Central memory CD8-positive, alpha-beta T cell (primary cell): ENCODE measurements around the gene PEA15.

Source experiments
- ATAC-seq: fragments of 150-1000 bp; cut with Tn5 transposase; replicated peaks from 2 replicates; pipeline ENCODE4 v1.10.0; 2022; ENCODE audit warnings: mild to moderate bottlenecking, moderate FRiP score, moderate number of reproducible peaks; ENCODE audit not compliant: poor library complexity, severe bottlenecking; ENCODE audit errors: extremely low read depth
- DNase-seq, 2 donors: peaks; one replicate each; pipeline ENCODE4 v3.0.0; 2021; ENCODE audit warnings: low spot score in 2 of 2
- H3K27ac Mint-ChIP-seq: one replicate; pipeline ENCODE4 v1.8.0; 2022; ENCODE audit warnings: low read depth, mild to moderate bottlenecking, moderate library complexity, mixed read lengths
- H3K27me3 Mint-ChIP-seq: one replicate; pipeline ENCODE4 v1.8.0; 2022; ENCODE audit warnings: mixed read lengths
- H3K36me3 Mint-ChIP-seq: one replicate; pipeline ENCODE4 v1.8.0; 2022; ENCODE audit warnings: mild to moderate bottlenecking, moderate library complexity, mixed read lengths; ENCODE audit not compliant: insufficient read depth
- H3K4me1 Mint-ChIP-seq: one replicate; pipeline ENCODE4 v1.8.0; 2022; ENCODE audit warnings: mixed read lengths
- H3K4me3 Mint-ChIP-seq: one replicate; pipeline ENCODE4 v1.8.0; 2022; ENCODE audit warnings: mild to moderate bottlenecking, moderate library complexity, mixed read lengths
- H3K9me3 Mint-ChIP-seq: one replicate; pipeline ENCODE4 v1.8.0; 2022; ENCODE audit warnings: mixed read lengths

Gene PEA15

DNA sequence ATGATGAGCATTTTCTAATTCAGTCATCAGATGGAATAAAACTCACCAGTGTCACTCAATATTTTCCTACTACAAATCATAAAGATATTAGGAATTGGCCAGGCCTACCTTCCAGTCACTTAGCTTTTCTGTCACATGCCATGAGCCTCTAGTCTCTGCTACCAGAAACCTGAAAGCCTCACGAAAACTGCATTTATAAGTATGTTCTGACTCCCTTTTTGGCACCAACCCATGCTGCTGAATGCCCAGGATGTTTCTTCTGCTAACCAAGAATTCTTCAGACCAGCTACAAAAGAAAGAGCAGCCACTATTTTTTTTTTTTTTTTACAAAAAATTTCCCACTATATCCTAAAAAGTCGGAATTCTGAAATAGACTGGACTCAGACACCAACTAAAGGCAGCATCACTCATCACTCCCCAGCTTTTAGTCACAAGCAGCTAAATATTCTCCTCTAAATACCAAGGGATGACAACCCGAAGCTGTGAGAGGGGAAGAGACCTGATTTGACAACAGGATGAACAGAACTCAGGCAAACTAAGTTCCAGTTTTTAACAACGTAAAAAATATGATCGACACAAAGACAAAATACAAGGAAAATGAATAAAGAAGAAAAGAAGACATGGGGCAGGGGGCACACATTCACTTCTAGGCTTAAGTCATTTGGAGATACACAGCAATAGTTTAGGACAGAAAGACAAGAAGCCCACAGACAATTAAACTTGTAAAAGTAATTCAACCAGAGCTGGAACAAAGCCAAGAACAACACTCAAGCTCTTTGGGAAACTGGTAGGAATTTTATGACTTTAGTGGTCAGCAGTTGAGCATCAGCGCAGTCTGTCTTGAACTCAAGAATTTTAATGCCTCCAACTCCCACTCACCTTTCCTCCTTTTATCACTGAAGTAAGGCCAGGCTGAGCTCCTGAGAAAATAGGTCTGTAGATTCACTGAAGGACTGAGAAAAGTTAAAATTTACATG lies 55.5 kb downstream of the PEA15 start:
- H3K27me3 Mint-ChIP-seq = no peaks in the 10 kb centered on the region
- H3K9me3 Mint-ChIP-seq = no peaks in the 10 kb centered on the region
- H3K27ac Mint-ChIP-seq = peak overlapping the region; percentile 99
- peaks cover 56% of the 10 kb centered on the region for H3K4me1 Mint-ChIP-seq
- ATAC-seq = no peak
- peak overlapping the region; percentile 99 for H3K4me3 Mint-ChIP-seq
- peaks cover 30% of the 10 kb centered on the region for H3K36me3 Mint-ChIP-seq
- no peak for DNase-seq

GRCh38 chr1:160261556-160261892 lies 56.3 kb downstream of the PEA15 start:
- peak overlapping the region; percentile 99 for H3K4me3 Mint-ChIP-seq

DNA sequence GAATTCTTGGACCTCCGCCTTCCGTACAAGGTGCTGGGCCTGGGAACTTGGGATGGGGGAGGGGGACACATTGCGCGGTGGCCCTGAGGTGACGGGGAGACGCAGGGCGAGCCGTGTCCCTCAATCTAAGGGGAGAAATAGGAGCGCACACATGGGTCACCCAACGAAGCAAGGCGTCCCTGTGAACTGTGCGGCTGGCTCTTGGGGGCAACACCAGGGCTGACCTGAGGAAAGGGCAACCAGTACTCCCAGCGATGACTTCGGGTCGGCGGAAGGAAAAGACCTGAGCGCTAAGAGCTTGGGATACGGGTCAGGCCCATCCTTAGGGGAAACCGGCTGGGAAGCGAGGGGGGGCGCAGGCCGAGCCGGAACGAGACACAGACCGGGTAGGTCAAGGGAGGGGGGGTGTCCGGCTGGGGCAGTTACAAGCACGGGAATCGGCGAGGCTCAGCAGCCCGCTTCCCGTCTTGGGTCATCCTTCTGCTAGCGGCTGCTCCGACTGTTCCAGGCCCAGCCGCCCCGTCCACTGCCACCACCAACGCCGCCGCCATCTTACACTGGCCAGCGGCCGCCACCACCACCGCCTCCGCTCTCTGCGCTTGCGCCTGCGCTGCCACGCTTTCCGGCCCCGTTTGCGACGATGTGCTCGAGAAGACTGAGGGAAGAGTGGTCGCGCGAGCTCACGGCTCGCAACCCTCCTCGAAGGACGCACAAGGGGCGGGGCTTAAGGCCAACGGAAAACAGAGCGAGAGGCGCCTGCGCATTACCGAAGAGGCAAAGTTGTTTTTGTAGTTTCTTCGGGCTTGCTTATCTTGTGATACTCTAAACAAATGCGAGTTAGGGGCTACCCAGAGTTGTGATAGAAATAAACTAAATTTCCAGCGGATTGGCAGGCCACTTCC lies 57.0 kb downstream of the PEA15 start, which contains the start of gene DCAF8:
TSS of gene DCAF8 (minus strand) at position 657 of the 902 bp plus-strand sequence. CDS start 18,541 bp downstream, outside the sequence.
- H3K4me1 Mint-ChIP-seq = peaks cover 51% of the 10 kb centered on the region
- peak; percentile 87 for ATAC-seq
- no peaks in the 10 kb centered on the region for H3K27me3 Mint-ChIP-seq
- peaks cover 30% of the 10 kb centered on the region for H3K36me3 Mint-ChIP-seq
- peak; percentile 96 to 97 for DNase-seq
- no peaks in the 10 kb centered on the region for H3K9me3 Mint-ChIP-seq
- H3K27ac Mint-ChIP-seq = peak within 1 kb of the TSS; percentile 99
- H3K4me3 Mint-ChIP-seq = peak within 1 kb of the TSS; percentile 99

More at GRCh38 chr1:160261556-160261892, 56.3 kb downstream of the PEA15 start:
- H3K27ac Mint-ChIP-seq = peak overlapping the region; percentile 99
- peak; percentile 69 for ATAC-seq
- H3K9me3 Mint-ChIP-seq = no peaks in the 10 kb centered on the region
- no peaks in the 10 kb centered on the region for H3K27me3 Mint-ChIP-seq
- peak; percentile 45 to 76 for DNase-seq
- peaks cover 30% of the 10 kb centered on the region for H3K36me3 Mint-ChIP-seq
- H3K4me1 Mint-ChIP-seq = peaks cover 51% of the 10 kb centered on the region

DNA sequence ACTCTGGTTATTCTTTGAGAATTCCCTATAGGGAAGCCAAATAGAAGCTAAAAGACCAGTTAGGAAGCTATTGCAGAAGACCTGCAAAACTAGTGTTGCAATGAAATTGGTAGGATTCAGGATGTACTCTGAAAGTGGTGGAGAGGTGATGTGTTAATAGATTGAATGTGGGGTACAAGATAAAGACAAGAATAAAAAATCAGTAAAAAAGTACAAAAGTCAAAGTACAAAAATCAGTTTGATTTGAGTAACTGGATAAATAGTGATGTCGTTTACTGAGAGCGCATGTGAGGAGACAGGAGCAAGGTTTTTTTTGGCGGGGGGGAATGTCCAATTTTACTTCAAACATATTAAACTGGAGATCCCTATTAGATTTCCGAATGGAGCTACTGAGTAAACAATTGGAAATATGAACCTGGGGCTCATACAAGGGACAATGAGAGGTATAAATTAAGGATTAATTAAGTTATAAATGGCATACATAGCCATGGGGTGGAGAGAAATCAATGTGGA lies 59.7 kb downstream of the PEA15 start:
- H3K36me3 Mint-ChIP-seq = peaks cover 23% of the 10 kb centered on the region
- peaks cover 28% of the 10 kb centered on the region for H3K4me1 Mint-ChIP-seq
- ATAC-seq (no peak), DNase-seq (no peak)
- no peaks in the 10 kb centered on the region for H3K27me3 Mint-ChIP-seq
- no peak overlapping the region for H3K4me3 Mint-ChIP-seq
- no peaks in the 10 kb centered on the region for H3K9me3 Mint-ChIP-seq
- H3K27ac Mint-ChIP-seq = no peak overlapping the region
